PC-3 (cell line): ENCODE data around the gene PLCB4. TPM values are rescaled to one million over a fixed set of nuclear protein-coding genes. Genes with fewer than 3 reads are reported as not detected.

ENCODE experiments used
- ATAC-seq: fragments of 200-7000 bp; cut with Tn5 transposase; 2 replicates; pipeline ENCODE4 v1.9.1; 2020; ENCODE audit warnings: mild to moderate bottlenecking, moderate library complexity
- BruUV-seq: library from RNA; stranded (reverse); fragments of 400-500 nt; replicated peaks from 2 replicates; lab custom pipeline; 2021; lab: Mats Ljungman, UMichigan
- CTCF ChIA-PET: fragments of 300-600 bp; sonication (Branson Sonifier 250); formaldehyde crosslinking; loops from one replicate; lab custom pipeline; 2022; ENCODE audit warnings: antibody characterized with exemption; lab: Charles Lee
- POLR2A ChIA-PET: fragments of 300-600 bp; sonication (Branson Sonifier 250); formaldehyde crosslinking; loops from one replicate; lab custom pipeline; 2022; ENCODE audit warnings: antibody characterized with exemption; ENCODE audit not compliant: unreplicated experiment; lab: Charles Lee
- DNase-seq: peaks from one replicate; pipeline ENCODE4 v3.0.0-alpha.2; 2015
- H2AFZ ChIP-seq: fragments of 300-600 bp; sonication (generic); 2 replicates; pipeline ENCODE4 v1.6.0; 2016; ENCODE audit warnings: antibody characterized with exemption, low read length
- H3F3A ChIP-seq: fragments of 300-600 bp; sonication (generic); one replicate; pipeline ENCODE4 v1.6.0; 2017; ENCODE audit warnings: antibody characterized with exemption, low read length, control low read depth, mild to moderate bottlenecking; ENCODE audit not compliant: unreplicated experiment
- H3K27ac ChIP-seq: fragments of 300-600 bp; sonication (generic); 2 replicates; pipeline ENCODE4 v1.5.1; 2016; ENCODE audit warnings: mild to moderate bottlenecking, low read length
- H3K27me3 ChIP-seq: fragments of 300-600 bp; sonication (generic); 2 replicates; pipeline ENCODE4 v1.6.1; 2016; ENCODE audit warnings: low read length, mixed read lengths
- H3K36me3 ChIP-seq: fragments of 300-600 bp; sonication (generic); 2 replicates; pipeline ENCODE4 v1.6.1; 2016; ENCODE audit warnings: low read depth, mixed run types, low read length, mixed read lengths
- H3K4me1 ChIP-seq: fragments of 300-600 bp; sonication (generic); 2 replicates; pipeline ENCODE4 v1.5.1; 2016; ENCODE audit warnings: low read length; ENCODE audit not compliant: insufficient read depth
- H3K4me2 ChIP-seq: fragments of 300-600 bp; sonication (generic); 2 replicates; pipeline ENCODE4 v1.6.0; 2016; ENCODE audit warnings: low read length
- H3K4me3 ChIP-seq: fragments of 300-600 bp; sonication (generic); 2 replicates; pipeline ENCODE4 v1.5.1; 2016; ENCODE audit warnings: mild to moderate bottlenecking, low read length, mixed read lengths
- H3K79me2 ChIP-seq: fragments of 300-600 bp; sonication (generic); 2 replicates; pipeline ENCODE4 v1.6.1; 2017; ENCODE audit warnings: low read length, mixed read lengths
- H3K9ac ChIP-seq: fragments of 300-600 bp; sonication (generic); 2 replicates; pipeline ENCODE4 v1.6.0; 2016; ENCODE audit warnings: mild to moderate bottlenecking, low read length
- H3K9me2 ChIP-seq: fragments of 300-600 bp; sonication (generic); replicated peaks from 2 replicates; pipeline ENCODE4 v1.6.1; 2016; ENCODE audit warnings: mixed run types, low read length, mixed read lengths
- H3K9me3 ChIP-seq: fragments of 300-600 bp; sonication (generic); 2 replicates; pipeline ENCODE4 v1.6.1; 2016; ENCODE audit warnings: low read length, mixed read lengths
- H4K20me1 ChIP-seq: fragments of 300-600 bp; sonication (generic); 2 replicates; pipeline ENCODE4 v1.6.1; 2016; ENCODE audit warnings: low read length, mixed read lengths
- EZH2 ChIP-seq: fragments of 300-600 bp; sonication (generic); IDR thresholded peaks from one replicate; pipeline ENCODE4 v1.6.1; 2017; ENCODE audit warnings: antibody characterized with exemption, mild to moderate bottlenecking, low read length; ENCODE audit not compliant: unreplicated experiment
- EZH2phosphoT487 ChIP-seq: fragments of 300-600 bp; sonication (generic); IDR thresholded peaks from 2 replicates; pipeline ENCODE4 v1.6.1; 2018; ENCODE audit warnings: mild to moderate bottlenecking, antibody characterized with exemption, low read length, borderline replicate concordance
- intact Hi-C: fragments of 100-400 bp; cut with micrococcal nuclease; formaldehyde crosslinking; loops from 2 replicates; pipeline ENCODE4 v1.9.0; 2023
- total RNA-seq: library from RNA; depleted of rRNA; stranded (reverse); fragments of >200 nt; gene quantifications from 2 replicates; pipeline ENCODE4 v1.2.3, GENCODE V29; 2014
- TF ChIP-seq, protein P1 (sequence below): fragments of 300-600 bp; sonication (generic); conservative IDR thresholded peaks from 2 replicates; pipeline ENCODE4 v1.5.1; 2017; ENCODE audit warnings: antibody characterized with exemption, low read depth, mild to moderate bottlenecking, low read length

PLCB4 gene
- total RNA-seq, 1 experiment from 2014 or later: 25.4 TPM

DNA sequence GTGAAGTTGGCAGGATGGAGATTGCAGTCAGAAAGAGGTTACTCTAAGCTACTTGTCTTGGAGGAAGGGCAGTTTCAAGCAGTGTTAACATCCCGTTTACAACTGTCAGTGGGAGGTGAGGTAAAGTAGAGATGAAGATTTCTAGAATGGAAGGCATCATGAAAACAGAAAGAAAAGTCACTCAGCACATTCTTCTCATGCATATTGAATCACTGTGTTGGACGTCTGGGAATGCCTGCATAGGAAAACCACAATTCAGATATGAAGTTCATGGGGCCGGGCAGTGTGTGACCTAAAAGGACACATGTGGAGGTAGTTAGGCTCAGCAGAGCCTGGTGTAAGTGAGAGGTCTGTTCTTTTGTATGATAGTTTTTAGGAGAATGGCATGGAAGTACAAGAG is 372.0 kb downstream of the PLCB4 start:
- ATAC-seq (no peak), DNase-seq (no peak)
- intact Hi-C loops: no loop called here
- Histone ChIP-seq H3K9me3 (no peaks in the 10 kb centered on the region; the same call in 1 of the 2 replicates), H3F3A (no peaks in the 10 kb centered on the region), H3K27ac (no peak overlapping the region), H3K9me2 (no peaks in the 10 kb centered on the region), H3K4me1 (no peaks in the 10 kb centered on the region), H3K27me3 (no peaks in the 10 kb centered on the region), H4K20me1 (no peaks in the 10 kb centered on the region), H3K4me3 (no peak overlapping the region), H3K9ac (no peak overlapping the region), H3K79me2 (no peaks in the 10 kb centered on the region), H2AFZ (no peak overlapping the region), H3K36me3 (peaks cover 37% of the 10 kb centered on the region), H3K4me2 (no peak overlapping the region)
- TF ChIP-seq EZH2phosphoT487: no peak
- TF ChIP-seq, protein P1, sequence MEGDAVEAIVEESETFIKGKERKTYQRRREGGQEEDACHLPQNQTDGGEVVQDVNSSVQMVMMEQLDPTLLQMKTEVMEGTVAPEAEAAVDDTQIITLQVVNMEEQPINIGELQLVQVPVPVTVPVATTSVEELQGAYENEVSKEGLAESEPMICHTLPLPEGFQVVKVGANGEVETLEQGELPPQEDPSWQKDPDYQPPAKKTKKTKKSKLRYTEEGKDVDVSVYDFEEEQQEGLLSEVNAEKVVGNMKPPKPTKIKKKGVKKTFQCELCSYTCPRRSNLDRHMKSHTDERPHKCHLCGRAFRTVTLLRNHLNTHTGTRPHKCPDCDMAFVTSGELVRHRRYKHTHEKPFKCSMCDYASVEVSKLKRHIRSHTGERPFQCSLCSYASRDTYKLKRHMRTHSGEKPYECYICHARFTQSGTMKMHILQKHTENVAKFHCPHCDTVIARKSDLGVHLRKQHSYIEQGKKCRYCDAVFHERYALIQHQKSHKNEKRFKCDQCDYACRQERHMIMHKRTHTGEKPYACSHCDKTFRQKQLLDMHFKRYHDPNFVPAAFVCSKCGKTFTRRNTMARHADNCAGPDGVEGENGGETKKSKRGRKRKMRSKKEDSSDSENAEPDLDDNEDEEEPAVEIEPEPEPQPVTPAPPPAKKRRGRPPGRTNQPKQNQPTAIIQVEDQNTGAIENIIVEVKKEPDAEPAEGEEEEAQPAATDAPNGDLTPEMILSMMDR: no peak
- TF ChIP-seq EZH2: no peak
- BruUV-seq: no TSS peak
- ChIA-PET CTCF (no interaction called here), POLR2A (no interaction called here)

GRCh38 chr20:9441948-9442347 is 373.1 kb downstream of the PLCB4 start:
- CTCF ChIA-PET: no interaction called here
- ATAC-seq (no peak), DNase-seq (no peak)
- Histone ChIP-seq H3K27ac (no peak overlapping the region), H3K4me2 (no peak overlapping the region), H3K9me3 (no peaks in the 10 kb centered on the region; the same call in 1 of the 2 replicates), H3K79me2 (no peaks in the 10 kb centered on the region), H3K9me2 (no peaks in the 10 kb centered on the region), H3K36me3 (peaks cover 37% of the 10 kb centered on the region), H3K9ac (no peak overlapping the region), H3F3A (no peaks in the 10 kb centered on the region), H3K4me3 (no peak overlapping the region), H2AFZ (no peak overlapping the region), H3K27me3 (no peaks in the 10 kb centered on the region), H3K4me1 (no peaks in the 10 kb centered on the region), H4K20me1 (no peaks in the 10 kb centered on the region)
- TF ChIP-seq, protein P1: no peak
- TF ChIP-seq EZH2 (no peak), EZH2phosphoT487 (no peak)
- BruUV-seq: no TSS peak
- intact Hi-C loops: no loop called here
- POLR2A ChIA-PET: interaction anchor here (0.5 kb wide), 1 partner anchor 15 kb away, joined by 5 read pairs; no protein-coding TSS in a partner anchor

- ATAC-seq (peak; percentile 73), DNase-seq (peak; percentile 38)
- TF ChIP-seq EZH2: no peak
- TF ChIP-seq EZH2phosphoT487: no peak
- TF ChIP-seq, protein P1: no peak
- no peaks in the 10 kb centered on the region for H3K27me3 ChIP-seq
- no peaks in the 10 kb centered on the region for H3K9me2 ChIP-seq
- H3K9ac ChIP-seq: no peak overlapping the region
- H3K9me3 ChIP-seq: no peaks in the 10 kb centered on the region; the same call in 1 of the 2 replicates
- H3F3A ChIP-seq: no peaks in the 10 kb centered on the region
- ChIA-PET CTCF (no interaction called here), POLR2A (no interaction called here)
- H2AFZ ChIP-seq: no peak overlapping the region
- H3K27ac ChIP-seq: no peak overlapping the region
- peaks cover 29% of the 10 kb centered on the region for H3K36me3 ChIP-seq
- H4K20me1 ChIP-seq: no peaks in the 10 kb centered on the region
- no peak overlapping the region for H3K4me3 ChIP-seq
- BruUV-seq: no TSS peak
- H3K4me1 ChIP-seq: no peaks in the 10 kb centered on the region
- no peaks in the 10 kb centered on the region for H3K79me2 ChIP-seq
- intact Hi-C loops: no loop called here
- H3K4me2 ChIP-seq: no peak overlapping the region
Measured at GRCh38 chr20:9442858-9443257, 374.0 kb downstream of the PLCB4 start.
